Stimulated activated CD8-positive, alpha-beta memory T cell treated with anti-CD3 and anti-CD28 coated beads, Interleukin-15, amount 100 ng/mL, for 24 hours (primary cell): ENCODE measurements around the gene THBS2.
"Not testable (repeated sequence)": the region's sequence is repeated elsewhere in the genome, so short reads cannot be mapped to it uniquely, and the experiment has no call there.

ENCODE experiments used
- DNase-seq: peaks from one replicate; pipeline ENCODE4 v3.0.0-alpha.2; 2020; ENCODE audit warnings: low read depth

THBS2 gene

DNA sequence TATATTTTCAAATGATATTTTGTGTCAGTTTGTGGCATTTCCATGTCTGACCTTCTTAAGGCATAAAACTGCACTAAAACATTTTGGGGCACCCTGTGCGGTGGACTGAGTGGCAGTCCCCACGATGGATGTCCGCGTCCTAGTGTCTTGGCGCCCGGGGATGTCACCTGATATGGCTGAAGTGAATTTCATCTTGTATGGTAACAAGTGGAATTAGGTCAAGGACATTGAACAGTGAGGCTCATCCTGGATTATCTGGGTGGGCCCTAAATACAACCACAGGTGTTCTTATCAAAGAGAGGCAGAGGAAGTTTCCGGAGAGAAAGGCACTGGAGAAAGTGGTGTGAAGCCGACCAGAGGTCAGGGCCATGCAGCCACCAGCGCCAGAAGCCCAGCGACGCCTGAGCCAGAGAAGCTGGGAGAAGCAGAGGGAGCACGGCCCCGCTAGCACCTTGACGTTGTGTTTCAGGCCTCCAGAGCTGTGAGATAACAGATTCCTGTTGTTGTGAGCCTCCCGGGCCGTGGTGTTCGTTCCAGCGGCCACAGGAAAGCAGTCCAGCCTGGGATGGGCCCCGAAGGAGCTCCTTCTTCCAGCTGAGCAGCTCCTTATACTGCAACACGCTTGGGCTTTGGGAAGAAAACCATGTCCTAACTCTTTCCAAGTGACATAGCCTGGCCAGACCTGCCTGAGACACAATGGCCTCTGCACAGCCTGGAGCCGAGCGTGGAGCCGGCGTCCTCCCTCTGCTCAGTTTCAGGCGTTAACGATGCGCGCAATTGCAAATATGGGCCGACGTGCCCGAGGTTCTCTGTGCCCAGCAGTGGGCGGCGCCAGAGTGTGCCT is 22.5 kb downstream of the THBS2 start:
- no peak for DNase-seq

DNA sequence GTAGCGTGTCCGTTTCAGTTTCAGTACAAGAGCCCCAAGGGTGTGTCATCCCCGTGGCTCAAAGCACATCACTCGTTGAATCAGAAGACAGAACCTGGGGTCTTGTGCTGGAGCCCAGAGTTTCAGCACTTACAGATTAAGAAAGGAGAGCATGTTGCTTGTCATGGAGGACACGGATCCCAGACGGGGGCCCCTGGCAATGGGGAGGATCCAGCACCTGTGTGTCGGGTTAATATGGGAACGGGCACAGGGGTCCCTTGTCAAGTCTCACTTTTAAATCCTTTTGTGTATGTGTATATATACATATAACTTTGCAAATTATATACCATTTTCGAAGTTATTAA is 23.4 kb downstream of the THBS2 start:
- DNase-seq = no peak

DNA sequence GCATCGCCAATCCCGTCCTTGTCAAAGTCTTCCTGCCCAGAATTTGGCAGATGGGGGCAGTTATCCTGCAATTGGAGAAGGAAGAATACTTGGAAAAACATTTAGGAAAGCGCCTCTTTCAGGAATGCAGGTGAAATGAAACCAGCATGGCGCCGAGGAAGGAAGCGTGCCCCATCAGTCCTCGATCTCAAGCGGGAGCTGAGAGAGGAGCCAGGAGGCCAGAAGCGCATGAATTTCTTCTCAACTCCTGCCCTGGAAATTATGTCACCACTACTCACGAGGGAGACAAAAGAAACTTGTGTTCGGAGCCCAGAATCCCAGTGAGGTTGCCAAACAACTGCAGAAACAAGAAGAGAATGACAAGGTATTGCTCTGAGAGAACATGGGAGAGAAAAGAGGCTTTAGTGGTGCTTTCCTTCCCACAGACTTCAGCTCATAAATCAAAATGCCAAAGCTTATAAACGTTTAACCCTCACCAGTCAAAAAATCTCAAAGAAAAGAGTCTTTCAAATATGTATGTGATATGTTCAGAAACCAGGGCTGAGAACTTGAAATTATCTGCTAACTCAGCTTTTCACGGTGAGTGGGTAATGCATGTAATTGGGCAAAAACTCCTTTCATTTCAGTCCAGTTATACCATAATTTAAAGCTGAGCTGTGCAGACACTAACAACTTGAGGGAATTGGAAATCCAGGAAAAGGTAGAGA is 23.9 kb downstream of the THBS2 start:
- no peak for DNase-seq

DNA sequence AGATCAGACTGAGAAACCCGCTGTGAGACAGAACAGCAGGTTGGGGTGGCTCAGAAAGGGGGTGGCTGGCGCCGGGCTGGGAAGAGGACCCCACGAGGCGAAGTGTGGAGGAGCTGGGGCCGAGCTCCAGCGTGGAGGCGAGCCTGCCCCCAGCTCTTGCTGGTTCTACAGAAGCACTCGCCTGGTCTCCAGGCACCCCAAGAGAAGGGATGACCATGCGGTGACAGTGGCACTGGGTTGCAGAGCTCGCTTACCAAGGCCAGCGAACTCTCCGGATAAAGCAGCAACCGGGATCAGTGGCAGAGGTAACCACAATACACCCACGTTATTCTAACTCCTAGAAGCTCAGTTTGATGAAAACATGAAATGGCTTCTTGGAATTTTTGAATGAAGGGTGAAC is 26.5 kb downstream of the THBS2 start:
- no peak for DNase-seq

DNA sequence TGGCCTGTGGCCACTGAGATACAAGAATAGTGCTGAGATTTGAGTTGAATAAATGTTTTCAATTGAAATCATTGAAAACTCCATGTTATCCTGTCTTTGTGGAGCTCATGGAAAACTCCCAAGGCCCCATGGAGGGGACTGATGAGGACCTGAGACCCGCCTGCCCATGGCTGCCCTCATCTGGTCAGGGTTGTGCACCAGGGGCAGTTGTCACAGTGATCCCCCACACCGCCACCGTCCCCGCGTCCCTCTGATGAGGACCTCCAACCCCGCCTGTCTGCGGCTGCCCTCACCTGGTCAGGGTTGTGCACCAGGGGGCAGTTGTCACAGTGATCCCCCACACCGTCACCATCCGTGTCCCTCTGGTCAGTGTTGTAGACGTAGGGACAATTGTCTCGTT is 27.8 kb downstream of the THBS2 start:
- DNase-seq = no peak

DNA sequence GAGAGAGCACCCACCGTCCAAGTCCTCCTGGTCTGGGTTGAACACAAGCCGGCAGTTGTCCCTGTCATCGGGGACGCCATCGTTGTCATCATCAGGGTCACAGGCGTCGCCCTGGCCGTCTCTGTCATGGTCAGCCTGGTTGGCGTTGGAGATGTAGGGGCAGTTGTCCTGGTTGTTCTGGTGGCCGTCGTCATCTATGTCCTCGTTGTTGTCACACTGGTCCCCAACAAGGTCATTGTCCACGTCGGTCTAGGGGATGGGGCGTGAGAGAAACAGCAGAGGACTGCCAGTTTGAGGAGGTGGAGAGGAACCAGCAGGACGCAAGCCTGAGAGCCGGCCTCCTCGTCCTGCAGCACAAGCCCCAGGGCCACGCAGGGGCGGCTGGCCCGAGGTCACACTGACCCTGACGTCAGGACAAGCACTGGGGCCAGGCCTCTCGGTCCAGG is 28.5 kb downstream of the THBS2 start:
- no peak for DNase-seq

DNA sequence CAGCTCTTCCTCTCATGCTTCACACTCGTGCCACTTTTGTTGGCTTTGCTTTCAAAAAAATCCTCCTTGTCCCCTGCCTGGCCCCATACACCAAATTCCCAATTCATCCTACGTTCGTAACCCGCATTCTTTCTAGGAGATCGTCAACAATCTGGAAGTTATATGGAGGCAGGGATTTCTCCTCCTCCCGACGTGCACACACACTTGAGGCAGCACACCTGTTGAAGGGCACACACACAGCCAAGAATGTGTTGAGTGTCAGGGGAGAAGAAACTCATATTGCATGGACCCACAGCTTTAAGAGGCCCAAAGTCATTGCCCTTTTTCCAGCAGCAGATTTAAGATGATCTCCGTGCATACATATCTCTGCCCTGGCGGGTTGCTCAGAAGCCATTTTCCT is 28.9 kb downstream of the THBS2 start:
- DNase-seq = no peak

DNA sequence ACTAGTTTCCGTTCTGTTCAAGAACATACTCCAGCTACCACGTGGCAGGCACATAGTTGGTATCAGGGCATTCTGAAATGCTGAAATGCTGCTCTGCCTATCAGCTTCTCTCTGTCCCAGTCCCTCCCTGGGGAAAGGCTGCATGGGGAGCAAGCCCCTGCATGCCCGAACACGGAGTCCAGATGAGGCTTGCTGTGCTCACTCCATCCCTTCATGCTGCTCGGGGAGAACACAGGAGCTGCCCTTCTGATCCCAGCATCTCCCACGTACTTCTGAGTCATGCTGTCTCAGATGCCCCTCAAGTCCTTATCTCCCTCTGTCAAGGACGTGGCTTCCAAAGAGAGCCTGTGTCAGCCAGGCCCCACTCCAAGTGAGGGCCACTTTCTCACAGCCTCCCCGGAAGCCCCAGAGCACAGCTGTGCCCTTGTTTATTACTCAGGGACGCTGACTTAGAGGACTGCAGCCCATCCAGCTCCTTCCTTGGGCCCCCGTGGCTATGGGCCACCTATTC is 29.4 kb downstream of the THBS2 start:
- no peak for DNase-seq

DNA sequence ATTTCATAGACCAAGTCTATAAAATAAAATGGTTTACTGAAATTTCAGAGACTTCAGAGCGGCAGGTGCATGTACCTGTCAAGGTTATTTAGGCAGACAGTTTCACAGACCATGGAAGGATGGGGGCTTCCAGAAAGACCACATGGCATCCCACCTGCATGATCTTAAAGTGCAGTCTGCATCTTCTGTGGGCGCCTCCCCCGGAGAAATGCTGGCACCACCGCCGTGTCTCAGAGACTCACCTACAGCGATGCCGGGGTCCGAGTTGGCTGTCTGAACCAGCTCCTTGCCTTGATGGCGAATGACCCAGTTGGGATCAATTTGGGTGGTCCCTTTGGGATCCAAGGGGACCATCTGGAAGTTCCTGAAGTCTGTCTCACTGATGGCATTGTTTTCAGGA is 30.6 kb downstream of the THBS2 start:
- DNase-seq = no peak

DNA sequence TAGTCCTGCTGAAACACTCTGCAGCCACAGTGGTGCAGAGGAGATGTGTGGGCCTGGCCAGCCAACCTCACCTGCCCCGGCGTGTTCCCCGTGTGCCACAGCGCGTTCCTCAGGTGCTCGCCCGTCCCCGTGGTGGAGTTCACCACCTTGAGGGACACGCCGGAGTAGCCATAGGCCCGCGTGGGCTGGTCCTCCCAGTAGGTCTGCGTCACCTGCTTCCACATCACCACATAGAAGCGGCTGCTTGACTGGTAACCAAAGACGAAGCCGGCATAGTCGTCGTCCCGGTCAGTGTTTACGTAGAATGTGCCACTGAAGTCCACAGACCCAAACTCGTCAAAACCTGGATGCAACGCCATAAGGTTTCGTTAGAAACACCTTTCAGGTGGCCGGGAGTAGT is 31.5 kb downstream of the THBS2 start:
- DNase-seq = no peak

DNA sequence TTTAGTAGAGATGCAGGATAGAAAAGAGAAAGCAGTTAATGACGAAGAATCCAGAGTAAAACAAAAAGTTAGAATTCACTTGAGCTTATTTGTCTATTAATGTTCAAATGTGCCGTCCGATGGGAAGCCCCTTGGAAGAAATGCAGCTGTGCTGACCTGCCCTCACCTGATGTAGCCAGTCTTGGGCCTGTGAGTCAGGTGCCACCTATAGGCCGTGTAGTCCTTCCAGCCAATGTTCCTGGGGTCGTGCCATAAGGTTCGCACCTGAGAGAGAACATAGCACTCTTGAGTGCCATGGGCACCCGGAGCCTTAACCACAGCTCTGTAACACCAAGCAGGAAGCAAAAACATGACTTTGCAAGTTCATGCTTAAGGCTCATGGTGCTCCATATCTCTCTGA is 32.4 kb downstream of the THBS2 start:
- no peak for DNase-seq

DNA sequence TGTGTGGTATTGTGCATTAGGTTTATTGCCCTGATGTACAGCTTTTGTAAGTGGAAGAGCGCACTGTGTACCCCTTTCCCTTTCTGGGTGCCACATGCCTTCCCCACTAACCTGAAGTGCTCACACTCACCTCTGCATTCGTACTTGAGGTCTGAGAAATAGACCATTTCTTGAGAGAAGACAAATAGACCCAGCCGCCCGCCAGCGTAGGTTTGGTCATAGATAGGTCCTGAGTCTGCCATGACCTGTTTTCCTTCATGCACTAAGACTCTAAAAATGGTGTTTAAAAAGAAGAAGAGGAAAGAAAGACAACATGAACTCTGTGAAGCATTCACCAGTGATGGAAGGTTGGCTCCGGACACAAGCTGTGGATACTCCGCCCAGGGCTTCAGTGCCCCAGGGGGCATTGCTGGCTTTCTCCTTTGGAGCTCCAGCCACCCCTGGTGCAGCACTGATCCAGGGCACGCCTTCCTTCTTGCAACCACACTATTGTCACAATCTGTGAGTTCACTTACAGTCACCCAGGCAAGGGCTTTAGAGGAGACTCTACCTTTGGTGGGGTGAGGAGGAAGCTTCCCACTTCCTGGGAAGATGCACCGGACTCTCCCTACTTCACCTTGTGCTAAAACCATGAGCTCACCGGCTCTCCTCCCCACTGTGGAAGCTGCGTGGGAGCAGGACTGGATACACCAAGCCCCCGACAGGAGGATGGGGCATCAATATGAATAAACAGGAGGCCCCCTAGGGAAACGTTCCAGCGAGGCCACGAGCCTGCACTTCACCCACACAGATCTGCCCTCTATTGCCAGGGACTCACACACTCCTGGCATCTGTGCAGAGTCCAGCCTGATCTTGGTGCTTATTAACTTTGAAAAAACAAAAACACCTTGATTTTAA is 33.3 kb downstream of the THBS2 start:
- DNase-seq = no peak

DNA sequence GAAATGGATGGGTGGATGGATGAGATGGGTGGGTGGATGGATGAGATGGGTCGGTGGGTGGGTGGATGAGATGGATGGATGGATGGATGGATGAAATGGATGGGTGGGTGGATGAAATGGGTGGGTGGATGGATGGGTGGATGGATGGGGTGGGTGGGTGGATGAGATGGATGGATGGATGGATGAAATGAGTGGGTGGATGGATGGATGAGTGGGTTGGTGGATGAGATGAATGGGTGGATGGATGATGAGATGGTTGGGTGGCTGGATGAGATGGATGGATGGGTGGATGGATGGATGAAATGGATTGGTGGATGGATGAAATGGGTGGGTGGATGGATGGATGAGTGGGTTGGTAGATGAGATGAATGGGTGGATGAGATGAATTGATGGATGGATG is 35.7 kb downstream of the THBS2 start:
- no peak for DNase-seq

DNA sequence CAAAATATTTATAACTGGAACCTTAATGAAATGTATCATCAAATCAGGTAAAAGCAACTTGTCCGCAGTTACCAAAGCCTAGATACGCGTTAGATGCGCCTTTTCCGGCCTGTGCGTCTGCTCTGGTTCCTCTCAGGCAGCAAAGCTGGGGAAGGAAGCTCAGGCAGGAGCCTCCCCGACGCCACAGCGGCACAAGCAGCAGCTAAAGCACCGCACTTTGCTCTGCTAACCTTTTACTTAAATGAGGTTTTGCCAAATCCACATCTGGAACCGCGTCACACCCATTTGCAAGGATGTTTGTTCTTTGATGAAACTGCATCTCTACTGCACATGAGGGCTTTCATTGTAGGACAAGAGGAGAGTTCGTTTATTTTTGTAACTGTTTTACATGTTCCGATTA is 36.8 kb downstream of the THBS2 start:
- DNase-seq = no peak

DNA sequence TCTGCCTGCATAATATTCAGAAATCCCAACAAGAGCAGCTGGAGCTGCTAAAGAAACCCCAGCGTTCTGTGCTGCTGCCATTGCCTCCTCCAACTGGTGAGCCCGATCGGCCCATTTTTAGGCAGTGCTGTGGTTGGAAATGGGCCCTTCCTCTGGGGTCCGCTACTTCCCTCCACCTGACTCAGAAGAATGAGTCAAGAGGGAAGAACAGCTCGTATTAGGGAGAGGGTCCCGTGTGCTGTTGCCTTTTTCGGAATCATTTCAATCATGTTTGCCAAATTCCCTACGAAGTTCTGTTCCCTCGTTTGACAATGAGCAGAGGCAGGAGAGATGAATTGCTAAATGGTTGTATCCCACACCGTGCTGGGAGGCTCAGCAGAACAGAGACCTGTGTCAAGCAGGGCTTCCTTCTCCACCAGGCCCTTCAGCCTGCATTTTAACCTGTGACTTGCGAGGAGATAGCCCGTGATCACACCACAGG is 38.4 kb downstream of the THBS2 start:
- DNase-seq = no peak

DNA sequence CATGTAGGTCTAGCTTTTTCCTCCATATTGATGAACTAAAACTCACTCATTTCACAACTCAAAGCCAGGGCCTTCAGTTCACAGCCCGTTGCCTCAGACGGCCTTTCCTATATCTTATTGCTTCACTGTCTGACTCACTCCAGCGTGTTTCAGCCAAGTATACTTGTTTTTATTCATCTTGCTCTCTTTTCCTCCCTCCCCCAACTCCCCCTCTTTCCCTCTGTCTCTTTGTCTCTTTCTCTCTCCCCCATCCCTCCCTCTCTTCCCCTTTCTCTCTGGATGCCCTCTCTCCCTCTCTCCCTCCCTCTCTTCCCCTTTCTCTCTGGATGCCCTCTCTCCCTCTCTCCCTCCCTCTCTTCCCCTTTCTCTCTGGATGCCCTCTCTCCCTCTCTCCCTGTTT is 38.9 kb downstream of the THBS2 start:
- not testable (repeated sequence) for DNase-seq

DNA sequence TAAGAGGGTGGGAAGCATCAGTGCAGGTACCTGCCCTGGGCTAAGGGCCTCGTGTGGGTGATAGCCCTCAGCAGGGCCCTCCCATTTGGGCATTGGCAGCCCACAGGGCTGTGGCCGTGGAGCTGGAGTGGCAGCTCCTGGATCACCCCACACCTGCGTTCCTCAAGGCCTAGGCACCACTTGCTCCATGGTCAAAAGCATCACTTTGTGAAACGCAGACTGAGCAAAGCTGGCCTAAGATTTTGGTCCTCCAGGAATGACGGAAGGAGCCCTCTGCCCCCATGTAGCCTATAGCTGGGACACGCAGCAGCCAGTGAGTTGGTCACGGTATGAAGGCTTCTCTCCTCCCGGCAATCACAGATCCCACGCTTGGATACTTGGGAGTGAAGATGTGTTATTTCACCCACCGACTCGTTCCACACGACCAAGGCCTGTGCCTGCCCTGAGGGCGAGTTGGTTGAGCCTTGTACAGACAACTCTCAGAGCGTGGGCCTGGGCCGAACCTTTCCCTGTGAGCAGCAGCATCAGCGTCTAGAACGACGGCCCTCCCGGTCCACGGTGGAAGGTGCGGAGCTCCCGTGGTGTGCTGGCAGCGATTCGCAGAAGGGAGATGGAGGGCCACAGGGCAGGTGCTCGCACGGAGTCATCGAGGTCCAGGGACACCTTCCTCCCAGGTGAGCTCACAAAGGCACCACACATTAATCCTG is 39.7 kb downstream of the THBS2 start:
- no peak for DNase-seq

DNA sequence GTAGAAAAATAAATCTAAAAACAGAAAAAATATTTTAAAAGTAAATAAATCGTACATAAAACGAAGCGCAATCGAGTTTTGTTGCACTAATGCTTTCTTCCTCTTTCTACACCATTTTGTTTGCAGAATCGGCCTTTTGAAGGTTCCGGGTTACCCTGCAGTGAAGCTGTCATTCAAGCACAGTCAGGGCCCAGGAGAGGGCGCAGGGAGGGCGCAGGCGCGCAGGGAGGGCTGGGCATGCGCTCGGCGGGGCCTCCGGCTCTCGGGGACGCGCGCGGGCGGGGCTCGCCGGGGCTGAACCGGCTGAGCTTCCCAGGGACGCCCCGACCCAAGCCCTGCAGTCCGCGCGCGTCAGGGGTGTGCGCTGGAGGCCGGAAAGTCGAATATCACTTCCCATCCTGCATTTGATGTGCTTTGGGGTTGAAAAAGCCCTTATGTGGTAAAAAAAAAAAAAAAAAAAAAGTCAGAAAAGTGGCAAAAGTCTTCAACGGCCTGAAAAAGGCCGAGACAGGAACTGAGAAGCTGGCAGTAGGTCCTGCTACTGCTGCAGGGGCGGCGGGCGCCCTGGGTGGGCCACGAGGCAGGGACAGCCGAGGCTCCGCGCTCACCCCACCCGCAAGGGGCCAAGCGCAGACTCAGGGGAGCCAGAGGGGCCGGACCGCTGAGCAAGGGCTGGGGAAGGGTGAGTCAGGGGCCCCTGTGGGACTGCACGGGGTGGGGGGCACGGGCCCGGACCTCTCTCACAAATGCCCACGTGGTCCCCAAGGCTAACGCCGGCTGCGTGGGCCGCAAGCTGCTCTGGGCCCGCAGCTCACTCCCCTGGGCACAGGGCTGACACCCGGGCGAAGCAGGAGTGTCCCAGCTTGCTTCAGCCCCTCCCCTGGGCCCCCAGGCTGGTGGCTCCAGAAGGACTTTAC is 40.5 kb downstream of the THBS2 start:
- peak; percentile 73 for DNase-seq

DNA sequence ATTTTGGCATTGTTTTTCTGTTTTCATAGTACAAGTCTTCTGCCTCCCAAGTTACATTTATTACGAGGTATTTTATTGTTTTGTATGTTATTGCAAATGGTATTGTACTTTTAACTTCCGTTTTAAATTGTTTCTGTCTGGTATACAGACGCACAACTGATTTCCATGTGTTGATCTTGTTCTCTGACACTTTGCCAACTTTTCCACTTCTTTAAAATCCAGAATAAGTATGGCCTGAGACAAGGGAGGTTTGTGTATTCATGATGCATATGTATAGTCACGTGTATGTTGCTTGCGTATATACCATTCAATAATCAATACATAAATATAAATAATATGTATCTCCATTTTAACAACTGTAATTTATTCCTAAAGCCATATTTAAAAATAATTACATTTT is 41.2 kb downstream of the THBS2 start:
- DNase-seq = no peak

DNA sequence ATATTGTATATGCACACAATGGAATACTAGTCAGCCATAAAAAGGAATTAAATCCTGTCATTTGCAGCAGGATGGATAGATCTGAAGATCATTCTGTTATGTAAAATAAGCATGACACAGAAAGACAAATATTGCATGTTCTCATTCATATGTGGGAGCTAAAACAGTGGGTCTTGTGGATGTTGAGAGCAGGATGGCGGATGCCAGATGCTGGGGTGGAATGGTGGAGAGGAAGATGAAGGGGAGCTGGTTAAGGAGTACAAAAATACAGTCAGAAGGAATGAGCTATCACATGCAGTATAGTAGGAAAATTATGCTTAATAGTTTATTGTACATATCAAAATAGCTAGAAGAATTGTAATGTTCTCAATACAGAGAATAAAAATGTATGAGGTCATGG is 41.8 kb downstream of the THBS2 start:
- DNase-seq = no peak

DNA sequence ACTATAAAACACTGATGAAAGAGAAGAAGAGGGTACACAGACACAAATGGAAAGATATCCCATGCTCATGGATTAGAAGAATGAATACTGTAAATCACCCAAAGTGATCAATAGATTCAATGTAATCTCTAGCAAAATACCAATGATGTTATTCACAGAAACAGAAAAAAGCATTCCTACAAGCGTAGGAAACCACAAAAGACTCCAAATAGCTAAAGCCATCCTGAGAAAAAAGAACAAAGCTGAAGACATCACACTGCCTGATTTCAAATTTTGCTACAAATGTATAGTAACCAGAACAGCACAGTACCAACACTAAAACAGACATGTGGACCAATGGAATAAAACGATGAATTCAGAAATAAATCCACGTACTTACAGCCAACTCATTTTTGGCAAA is 43.0 kb downstream of the THBS2 start:
- no peak for DNase-seq
